ENCODE results near the gene ARL16. TPM values are rescaled to one million over a fixed set of nuclear protein-coding genes. Genes with fewer than 3 reads are reported as not detected.

The ARL16 gene
- total and polyA plus RNA-seq, 2 of the 4 experiments (the other 2 are of a cell fraction), result 51.1 to 77.9 TPM

DNA sequence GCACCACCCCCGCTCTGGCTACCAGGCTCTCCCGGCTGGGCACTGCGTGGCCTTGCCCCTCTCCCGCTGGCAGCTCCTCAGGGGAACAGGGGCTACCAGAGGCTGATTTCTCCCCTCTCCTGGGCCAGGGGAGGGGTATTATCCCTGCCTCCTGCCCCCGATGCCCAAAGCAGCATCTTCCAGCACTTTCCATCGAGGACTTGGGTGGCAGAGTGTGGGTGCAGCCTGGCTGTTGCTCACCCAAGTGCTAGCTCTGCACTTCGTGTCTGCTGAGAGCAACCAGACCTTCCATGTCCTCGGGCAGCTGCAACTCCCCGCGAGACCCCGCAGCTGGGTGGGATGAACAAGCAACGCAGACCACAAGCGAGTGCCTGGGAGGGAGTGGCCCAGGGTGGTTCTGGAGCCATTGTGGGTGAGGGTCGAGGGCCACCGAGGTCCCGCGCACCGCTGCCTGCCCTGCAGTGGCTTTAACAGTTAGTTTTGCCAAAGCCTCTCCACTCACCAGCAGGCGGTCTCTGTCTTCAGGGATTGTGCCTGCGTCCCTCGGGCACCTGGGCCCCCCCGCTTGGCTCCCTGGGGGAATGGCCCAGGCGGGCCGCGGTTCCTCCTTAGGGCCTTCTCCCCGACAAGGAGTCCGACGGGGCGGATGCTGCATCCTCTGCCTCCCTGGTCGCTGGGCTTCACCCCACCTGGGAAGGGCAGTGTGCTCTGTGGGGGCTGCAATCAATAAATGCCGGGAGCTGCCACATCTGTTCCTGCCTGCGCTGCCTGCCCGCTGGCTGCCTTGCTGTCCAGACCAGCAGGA, 36.9 kb upstream of the ARL16 start:
- Histone ChIP-seq H2BK20ac (ENCODE audit: low read depth, low read length) (no peak overlapping the region), H3K9ac (ENCODE audit: low read depth, low read length) (no peak overlapping the region), H3K4ac (ENCODE audit: low read depth, low read length) (no peak overlapping the region), H2AFZ (replicated peaks; ENCODE audit: low read length, poor library complexity) (no peak overlapping the region), H3K9me1 (ENCODE audit: insufficient read depth, low read length) (no peaks in the 10 kb centered on the region), H2BK5ac (ENCODE audit: low read depth, low read length, poor library complexity, severe bottlenecking) (no peak overlapping the region), H3K36me3 (ENCODE audit: control insufficient read depth, insufficient read depth, low read length) (peaks cover 2% of the 10 kb centered on the region; the same call in 1 of the 2 replicates), H2AK9ac (replicated peaks; ENCODE audit: low read depth, low read length, poor library complexity) (no peak overlapping the region), H3K4me3 (ENCODE audit: insufficient read depth, low read depth, low read length) (no peak overlapping the region), H2BK15ac (ENCODE audit: low read depth, low read length) (no peak overlapping the region), H3K79me1 (ENCODE audit: low read depth in 1 of 2, low read length in 2 of 2) (no peaks in the 10 kb centered on the region), H2AK5ac (ENCODE audit: low read depth, low read length) (no peak overlapping the region), H3K27ac (ENCODE audit: insufficient read depth, low read length) (no peak overlapping the region), H4K5ac (ENCODE audit: low read depth, low read length) (no peak overlapping the region), H4K8ac (ENCODE audit: low read depth in 2 of 2, low read length in 2 of 2) (no peak overlapping the region), H3K27me3 (ENCODE audit: control insufficient read depth, insufficient read depth, low read length) (no peaks in the 10 kb centered on the region), H2BK120ac (ENCODE audit: low read depth, low read length) (no peak overlapping the region), H3K14ac (replicated peaks; ENCODE audit: low read depth, low read length) (no peak overlapping the region), H3K23ac (ENCODE audit: low read depth, low read length) (no peak overlapping the region), H4K20me1 (ENCODE audit: insufficient read depth, low read length) (no peaks in the 10 kb centered on the region), H3K56ac (ENCODE audit: extremely low read depth, insufficient read depth, low read length) (no peak overlapping the region), H3K4me2 (ENCODE audit: low read depth, low read length) (no peak overlapping the region), H3K18ac (ENCODE audit: low read depth, low read length) (no peak overlapping the region), H3K4me1 (ENCODE audit: control insufficient read depth, insufficient read depth, low read length) (no peaks in the 10 kb centered on the region), H3K9me3 (ENCODE audit: control insufficient read depth, insufficient read depth, low read length) (no peaks in the 10 kb centered on the region), H4K91ac (ENCODE audit: insufficient read depth, low read depth, low read length) (no peak overlapping the region)
- POLR2A ChIA-PET (ENCODE audit: unreplicated experiment), result no interaction called here
- intact Hi-C loops (cut with micrococcal nuclease), result no loop called here
- dilution Hi-C loops (cut with HindIII; ENCODE audit: low sequenced_read_pairs, unreplicated experiment), result no loop called here
- CTCF ChIA-PET, result no interaction called here
- in situ Hi-C loops (cut with MboI; ENCODE audit: low sequenced_read_pairs), result no loop called here
- ATAC-seq (ENCODE audit: low read depth), result no peak
- 81% methylated on average over 21 of the region's 33 CpGs; no CpG with 5 or more reads in 1 of the 2 experiments for WGBS, 2 experiments (ENCODE audit: extremely low coverage in 2 of 2, insufficient read length in 1 of 2)
- no peak for TF ChIP-seq MAZ (IDR thresholded peaks at IDR 0.05; ENCODE audit: borderline replicate concordance, low read depth, low read length)
- TF ChIP-seq MAFK (IDR thresholded peaks at IDR 0.05; ENCODE audit: low read depth, low read length), result no peak
- TF ChIP-seq CEBPB (IDR thresholded peaks at IDR 0.05; ENCODE audit: low read depth, low read length), result no peak
- TF ChIP-seq, protein P1, sequence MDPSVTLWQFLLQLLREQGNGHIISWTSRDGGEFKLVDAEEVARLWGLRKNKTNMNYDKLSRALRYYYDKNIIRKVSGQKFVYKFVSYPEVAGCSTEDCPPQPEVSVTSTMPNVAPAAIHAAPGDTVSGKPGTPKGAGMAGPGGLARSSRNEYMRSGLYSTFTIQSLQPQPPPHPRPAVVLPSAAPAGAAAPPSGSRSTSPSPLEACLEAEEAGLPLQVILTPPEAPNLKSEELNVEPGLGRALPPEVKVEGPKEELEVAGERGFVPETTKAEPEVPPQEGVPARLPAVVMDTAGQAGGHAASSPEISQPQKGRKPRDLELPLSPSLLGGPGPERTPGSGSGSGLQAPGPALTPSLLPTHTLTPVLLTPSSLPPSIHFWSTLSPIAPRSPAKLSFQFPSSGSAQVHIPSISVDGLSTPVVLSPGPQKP (IDR thresholded peaks at IDR 0.05; ENCODE audit: borderline replicate concordance, low read depth, low read length), result no peak
- TF ChIP-seq FOS (IDR thresholded peaks at IDR 0.05; ENCODE audit: low read depth, low read length), result no peak
- no peak for TF ChIP-seq RCOR1 (IDR thresholded peaks at IDR 0.05; ENCODE audit: insufficient replicate concordance, low read length)
- no peak for TF ChIP-seq CHD1 (IDR thresholded peaks at IDR 0.05; ENCODE audit: low read depth, low read length)
- TF ChIP-seq POLR2A (IDR thresholded peaks at IDR 0.05; ENCODE audit: low read depth, low read length), result no peak
- no peak for TF ChIP-seq SMC3 (IDR thresholded peaks at IDR 0.05; ENCODE audit: low read depth, low read length)
- no peak for TF ChIP-seq RFX5 (IDR thresholded peaks at IDR 0.05; ENCODE audit: low read depth, low read length)
- TF ChIP-seq NFE2L2 (IDR thresholded peaks at IDR 0.05; ENCODE audit: low read depth, low read length), result no peak
- no peak for TF ChIP-seq MXI1 (IDR thresholded peaks at IDR 0.05; ENCODE audit: borderline replicate concordance, low read depth, low read length)
- TF ChIP-seq, protein P2, sequence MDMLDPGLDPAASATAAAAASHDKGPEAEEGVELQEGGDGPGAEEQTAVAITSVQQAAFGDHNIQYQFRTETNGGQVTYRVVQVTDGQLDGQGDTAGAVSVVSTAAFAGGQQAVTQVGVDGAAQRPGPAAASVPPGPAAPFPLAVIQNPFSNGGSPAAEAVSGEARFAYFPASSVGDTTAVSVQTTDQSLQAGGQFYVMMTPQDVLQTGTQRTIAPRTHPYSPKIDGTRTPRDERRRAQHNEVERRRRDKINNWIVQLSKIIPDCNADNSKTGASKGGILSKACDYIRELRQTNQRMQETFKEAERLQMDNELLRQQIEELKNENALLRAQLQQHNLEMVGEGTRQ (IDR thresholded peaks at IDR 0.05; ENCODE audit: low read depth, low read length), result no peak
- TF ChIP-seq, protein P3, sequence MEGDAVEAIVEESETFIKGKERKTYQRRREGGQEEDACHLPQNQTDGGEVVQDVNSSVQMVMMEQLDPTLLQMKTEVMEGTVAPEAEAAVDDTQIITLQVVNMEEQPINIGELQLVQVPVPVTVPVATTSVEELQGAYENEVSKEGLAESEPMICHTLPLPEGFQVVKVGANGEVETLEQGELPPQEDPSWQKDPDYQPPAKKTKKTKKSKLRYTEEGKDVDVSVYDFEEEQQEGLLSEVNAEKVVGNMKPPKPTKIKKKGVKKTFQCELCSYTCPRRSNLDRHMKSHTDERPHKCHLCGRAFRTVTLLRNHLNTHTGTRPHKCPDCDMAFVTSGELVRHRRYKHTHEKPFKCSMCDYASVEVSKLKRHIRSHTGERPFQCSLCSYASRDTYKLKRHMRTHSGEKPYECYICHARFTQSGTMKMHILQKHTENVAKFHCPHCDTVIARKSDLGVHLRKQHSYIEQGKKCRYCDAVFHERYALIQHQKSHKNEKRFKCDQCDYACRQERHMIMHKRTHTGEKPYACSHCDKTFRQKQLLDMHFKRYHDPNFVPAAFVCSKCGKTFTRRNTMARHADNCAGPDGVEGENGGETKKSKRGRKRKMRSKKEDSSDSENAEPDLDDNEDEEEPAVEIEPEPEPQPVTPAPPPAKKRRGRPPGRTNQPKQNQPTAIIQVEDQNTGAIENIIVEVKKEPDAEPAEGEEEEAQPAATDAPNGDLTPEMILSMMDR (conservative IDR thresholded peaks at IDR 0.05; ENCODE audit: low read depth, low read length), result no peak
- no peak for TF ChIP-seq BHLHE40 (IDR thresholded peaks at IDR 0.05; ENCODE audit: low read depth, low read length)
- TF ChIP-seq RAD21 (IDR thresholded peaks at IDR 0.05; ENCODE audit: low read length), result no peak
- no TSS peak for BruUV-seq (replicated peaks)
- DNase-seq, result no peak

All from IMR-90 (cell line).